Activated CD4-positive, alpha-beta memory T cell treated with anti-CD3 and anti-CD28 coated beads for 36 hours (primary cell): ENCODE measurements around the gene PRIMPOL. TPM values are rescaled to one million over a fixed set of nuclear protein-coding genes. Genes with fewer than 3 reads are reported as not detected.
"Not testable (repeated sequence)": the region's sequence is repeated elsewhere in the genome, so short reads cannot be mapped to it uniquely, and the experiment has no call there.

Experiments
- CTCF ChIA-PET: fragments of 350-600 bp; sonication (Branson Sonifier 250); formaldehyde crosslinking; loops from one replicate; lab custom pipeline; 2021; ENCODE audit warnings: antibody characterized with exemption, inconsistent platforms; lab: Charles Lee
- POLR2A ChIA-PET: fragments of 350-600 bp; sonication (Branson Sonifier 250); formaldehyde crosslinking; loops from one replicate; lab custom pipeline; 2021; ENCODE audit warnings: antibody characterized with exemption; lab: Charles Lee
- DNase-seq: peaks from one replicate; pipeline ENCODE4 v3.0.0-alpha.2; 2020
- H3K27ac Mint-ChIP-seq: one replicate; pipeline ENCODE4 v1.8.0; 2021; ENCODE audit warnings: mixed read lengths
- H3K27me3 Mint-ChIP-seq: one replicate; pipeline ENCODE4 v1.8.0; 2021; ENCODE audit warnings: mixed read lengths
- H3K36me3 Mint-ChIP-seq: one replicate; pipeline ENCODE4 v1.8.0; 2021; ENCODE audit warnings: mixed read lengths
- H3K4me1 Mint-ChIP-seq: one replicate; pipeline ENCODE4 v1.8.0; 2021; ENCODE audit warnings: low read depth, mixed read lengths
- H3K4me3 Mint-ChIP-seq: one replicate; pipeline ENCODE4 v1.8.0; 2021; ENCODE audit warnings: mild to moderate bottlenecking, mixed read lengths
- H3K9me3 Mint-ChIP-seq: one replicate; pipeline ENCODE4 v1.8.0; 2021; ENCODE audit warnings: mixed read lengths
- intact Hi-C: fragments of 100-400 bp; cut with micrococcal nuclease; formaldehyde crosslinking; loops from one replicate; pipeline ENCODE4 v1.15.1; 2023
- total RNA-seq, 2 experiments: library from RNA; stranded (reverse); gene quantifications; one replicate each; pipeline ENCODE4 v1.2.3, GENCODE V29; 2021

Gene PRIMPOL
- total RNA-seq, 2 experiments from 2014 or later, result 23.1 to 27.1 TPM

DNA sequence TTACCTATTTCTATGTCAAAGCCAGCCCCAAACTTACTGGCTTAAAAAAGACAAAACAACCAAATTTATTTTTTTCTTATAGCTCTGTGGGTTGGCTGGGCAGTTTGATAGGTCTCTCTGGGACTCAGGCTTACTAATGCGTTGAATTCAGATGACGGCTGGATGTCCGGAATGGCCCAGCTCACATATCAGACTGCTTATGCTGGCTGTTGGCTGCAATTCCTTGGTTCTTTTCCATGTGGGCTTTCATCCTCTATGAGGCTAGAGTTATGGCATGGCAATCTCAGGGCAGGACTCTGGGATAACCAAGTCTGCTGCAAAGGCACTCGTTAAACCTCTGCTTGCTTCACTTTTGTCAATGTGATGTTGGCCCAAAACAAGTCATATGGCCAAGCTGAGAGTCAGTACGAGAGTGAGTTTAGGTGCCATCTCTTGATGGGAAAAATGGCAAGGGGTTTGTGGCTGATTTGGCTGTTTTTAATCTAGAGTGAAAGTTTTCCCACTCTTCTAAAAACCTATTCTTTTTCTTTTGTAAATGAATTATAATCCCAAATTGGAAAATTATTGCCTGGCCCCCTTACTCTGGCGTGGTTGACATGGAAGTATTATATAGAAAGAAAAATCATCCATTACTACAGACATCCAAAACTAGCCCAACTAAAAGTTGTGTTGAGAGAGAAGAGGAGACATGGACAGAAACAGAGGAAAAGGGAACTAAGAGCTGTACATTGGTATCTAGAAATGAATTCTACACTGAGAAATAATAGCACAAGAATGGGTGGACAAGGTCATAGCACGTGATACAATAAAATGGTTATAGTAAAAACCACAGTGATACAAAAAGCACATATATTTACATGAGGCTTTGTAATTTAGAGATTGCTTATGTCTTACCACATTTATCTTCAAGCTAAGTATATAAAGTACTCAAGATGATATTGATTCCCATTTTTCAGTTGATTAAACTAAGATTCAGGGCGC lies 6.6 kb downstream of the PRIMPOL start:
- Mint-ChIP-seq H3K9me3 (no peaks in the 10 kb centered on the region), H3K4me3 (no peak overlapping the region), H3K27ac (no peak overlapping the region), H3K36me3 (peaks cover 16% of the 10 kb centered on the region), H3K4me1 (peaks cover 8% of the 10 kb centered on the region), H3K27me3 (no peaks in the 10 kb centered on the region)
- ChIA-PET POLR2A (no interaction called here), CTCF (no interaction called here)
- DNase-seq, result no peak
- intact Hi-C loops, result no loop called here

DNA sequence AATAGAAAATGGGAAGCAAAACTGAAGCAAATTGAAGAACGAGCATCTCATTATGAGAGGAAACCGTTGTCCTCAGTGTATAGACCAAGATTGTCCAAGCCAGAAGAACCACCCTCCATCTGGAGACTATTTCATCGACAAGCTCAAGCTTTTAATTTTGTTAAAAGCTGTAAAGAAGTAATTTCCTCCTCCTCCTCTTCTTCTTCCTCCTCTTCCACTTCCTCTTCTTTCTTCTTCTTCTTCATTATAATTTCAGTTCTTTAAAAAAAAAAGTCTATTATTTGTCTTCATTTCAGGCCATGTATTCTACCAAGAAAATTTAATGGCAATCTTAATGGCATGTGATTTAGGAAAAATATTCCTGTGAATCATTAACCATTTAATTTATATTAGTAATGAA lies 7.6 kb downstream of the PRIMPOL start:
- no peaks in the 10 kb centered on the region for H3K27me3 Mint-ChIP-seq
- no peak overlapping the region for H3K27ac Mint-ChIP-seq
- peaks cover 2% of the 10 kb centered on the region for H3K4me1 Mint-ChIP-seq
- no peak for DNase-seq
- CTCF ChIA-PET, result no interaction called here
- no peak overlapping the region for H3K4me3 Mint-ChIP-seq
- intact Hi-C loops, result no loop called here
- POLR2A ChIA-PET, result no interaction called here
- H3K9me3 Mint-ChIP-seq, result no peaks in the 10 kb centered on the region
- H3K36me3 Mint-ChIP-seq, result peaks cover 16% of the 10 kb centered on the region

GRCh38 chr4:184657820-184658219 lies 8.3 kb downstream of the PRIMPOL start:
- H3K27ac Mint-ChIP-seq, H3K4me3 Mint-ChIP-seq, H3K4me1 Mint-ChIP-seq, H3K9me3 Mint-ChIP-seq, intact Hi-C loops, H3K27me3 Mint-ChIP-seq, POLR2A ChIA-PET, DNase-seq, CTCF ChIA-PET: not testable (repeated sequence)
- peaks cover 16% of the 10 kb centered on the region for H3K36me3 Mint-ChIP-seq

GRCh38 chr4:184660978-184661377 lies 11.4 kb downstream of the PRIMPOL start:
- intact Hi-C loops, result no loop called here
- CTCF ChIA-PET, result no interaction called here
- no peaks in the 10 kb centered on the region for H3K27me3 Mint-ChIP-seq
- no peaks in the 10 kb centered on the region for H3K4me1 Mint-ChIP-seq
- DNase-seq, result no peak
- POLR2A ChIA-PET, result no interaction called here
- no peak overlapping the region for H3K4me3 Mint-ChIP-seq
- H3K9me3 Mint-ChIP-seq, result no peaks in the 10 kb centered on the region
- peaks cover 14% of the 10 kb centered on the region for H3K36me3 Mint-ChIP-seq
- H3K27ac Mint-ChIP-seq, result no peak overlapping the region

DNA sequence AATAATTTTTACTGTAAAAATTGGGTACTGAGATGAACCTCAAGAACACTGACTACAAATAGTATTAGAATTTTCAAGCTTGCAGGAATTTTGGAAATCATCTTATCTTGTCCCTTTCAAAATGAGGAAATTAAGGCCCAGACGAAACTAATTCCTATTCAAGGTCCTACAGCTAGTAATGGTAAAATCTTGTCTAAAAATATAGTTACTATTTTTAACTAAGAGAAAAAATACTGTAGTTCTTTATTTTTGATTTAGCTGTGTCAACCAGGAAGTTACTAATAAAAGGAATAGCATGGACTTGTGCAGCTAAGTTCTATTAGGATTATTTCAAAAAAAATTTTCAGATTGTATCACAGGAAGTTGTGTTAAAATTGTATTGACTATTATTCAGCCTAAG lies 12.7 kb downstream of the PRIMPOL start:
- POLR2A ChIA-PET, result no interaction called here
- intact Hi-C loops, result no loop called here
- H3K4me3 Mint-ChIP-seq, result no peak overlapping the region
- CTCF ChIA-PET, result interaction anchor here (0.7 kb wide), 1 partner anchor 60 kb away, joined by 3 read pairs; no protein-coding TSS in a partner anchor
- no peaks in the 10 kb centered on the region for H3K27me3 Mint-ChIP-seq
- H3K9me3 Mint-ChIP-seq, result no peaks in the 10 kb centered on the region
- H3K36me3 Mint-ChIP-seq, result peaks cover 12% of the 10 kb centered on the region
- no peak for DNase-seq
- H3K27ac Mint-ChIP-seq, result no peak overlapping the region
- no peaks in the 10 kb centered on the region for H3K4me1 Mint-ChIP-seq

GRCh38 chr4:184664445-184665210 lies 15.1 kb downstream of the PRIMPOL start:
- DNase-seq, result no peak
- H3K27ac Mint-ChIP-seq, result no peak overlapping the region
- peaks cover 19% of the 10 kb centered on the region for H3K4me1 Mint-ChIP-seq
- intact Hi-C loops, result loop anchor here (5.0 kb wide), 1 partner anchor 43 kb away; no protein-coding TSS in a partner anchor
- CTCF ChIA-PET, result interaction anchor here (0.7 kb wide), 1 partner anchor 15 kb away, joined by 3 read pairs; the partner anchor contains the start of genes CASP3 and PRIMPOL
- H3K9me3 Mint-ChIP-seq, result no peaks in the 10 kb centered on the region
- no peaks in the 10 kb centered on the region for H3K27me3 Mint-ChIP-seq
- H3K36me3 Mint-ChIP-seq, result peaks cover 24% of the 10 kb centered on the region
- no peak overlapping the region for H3K4me3 Mint-ChIP-seq
- POLR2A ChIA-PET, result no interaction called here

- Mint-ChIP-seq H3K27ac (no peak overlapping the region), H3K4me1 (peaks cover 23% of the 10 kb centered on the region), H3K4me3 (no peak overlapping the region), H3K27me3 (no peaks in the 10 kb centered on the region), H3K36me3 (peaks cover 22% of the 10 kb centered on the region), H3K9me3 (no peaks in the 10 kb centered on the region)
- DNase-seq, result no peak
- CTCF ChIA-PET, result no interaction called here
- POLR2A ChIA-PET, result no interaction called here
- intact Hi-C loops, result loop anchor here (5.0 kb wide), 1 partner anchor 41 kb away; no protein-coding TSS in a partner anchor
Measured at GRCh38 chr4:184666670-184667069, 17.1 kb downstream of the PRIMPOL start.

DNA sequence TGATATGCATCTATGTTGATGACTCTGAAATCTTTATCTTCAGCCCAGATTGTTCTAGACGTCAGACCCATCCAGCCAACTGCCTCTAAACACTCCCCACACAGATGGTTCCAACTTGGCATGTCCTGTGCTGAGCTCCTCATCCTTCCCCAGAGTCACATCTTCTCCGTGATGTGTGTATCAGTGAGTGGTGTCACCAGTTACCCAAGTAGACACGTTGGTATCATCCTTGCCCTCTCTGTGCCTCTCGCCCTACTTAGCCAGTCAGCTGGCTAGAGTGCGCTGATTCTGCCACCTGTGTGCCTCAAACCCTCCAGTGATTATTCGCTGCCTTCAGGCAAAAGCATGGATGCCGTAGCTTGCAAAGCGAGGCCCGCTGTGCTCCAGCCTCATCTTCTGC lies 18.6 kb downstream of the PRIMPOL start:
- peaks cover 23% of the 10 kb centered on the region for H3K4me1 Mint-ChIP-seq
- POLR2A ChIA-PET, result interaction anchor here (0.5 kb wide), 1 partner anchor 370 kb away, joined by 3 read pairs; no protein-coding TSS in a partner anchor
- H3K36me3 Mint-ChIP-seq, result peaks cover 33% of the 10 kb centered on the region
- CTCF ChIA-PET, result interaction anchor here (1.1 kb wide), 1 partner anchor 19 kb away, joined by 4 read pairs; the partner anchor contains the start of genes CASP3 and PRIMPOL
- intact Hi-C loops, result loop anchor here (5.0 kb wide), 1 partner anchor 39 kb away; no protein-coding TSS in a partner anchor
- H3K9me3 Mint-ChIP-seq, result no peaks in the 10 kb centered on the region
- H3K27ac Mint-ChIP-seq, result peak overlapping the region; percentile 61
- no peak for DNase-seq
- H3K27me3 Mint-ChIP-seq, result no peaks in the 10 kb centered on the region
- H3K4me3 Mint-ChIP-seq, result no peak overlapping the region

GRCh38 chr4:184668511-184669114 lies 19.1 kb downstream of the PRIMPOL start:
- Mint-ChIP-seq H3K9me3 (no peaks in the 10 kb centered on the region), H3K27me3 (no peaks in the 10 kb centered on the region), H3K4me1 (peaks cover 23% of the 10 kb centered on the region), H3K4me3 (no peak overlapping the region), H3K27ac (peak overlapping the region; percentile 61), H3K36me3 (peaks cover 33% of the 10 kb centered on the region)
- peak; percentile 15 for DNase-seq
- ChIA-PET POLR2A (interaction anchor here (0.5 kb wide), 1 partner anchor 370 kb away, joined by 3 read pairs; no protein-coding TSS in a partner anchor), CTCF (interaction anchor here (1.1 kb wide), 1 partner anchor 19 kb away, joined by 4 read pairs; the partner anchor contains the start of genes CASP3 and PRIMPOL)
- intact Hi-C loops, result loop anchor here (5.0 kb wide), 1 partner anchor 39 kb away; no protein-coding TSS in a partner anchor

- no peak for DNase-seq
Measured at GRCh38 chr4:184669251-184669650, 19.7 kb downstream of the PRIMPOL start.

GRCh38 chr4:184671101-184671500 lies 21.6 kb downstream of the PRIMPOL start:
- Mint-ChIP-seq H3K9me3 (no peaks in the 10 kb centered on the region), H3K27me3 (no peaks in the 10 kb centered on the region), H3K27ac (no peak overlapping the region), H3K36me3 (peaks cover 39% of the 10 kb centered on the region), H3K4me3 (no peak overlapping the region), H3K4me1 (peaks cover 23% of the 10 kb centered on the region)
- ChIA-PET CTCF (no interaction called here), POLR2A (no interaction called here)
- DNase-seq, result no peak
- intact Hi-C loops, result no loop called here

More at GRCh38 chr4:184669251-184669650, 19.7 kb downstream of the PRIMPOL start:
- no peaks in the 10 kb centered on the region for H3K9me3 Mint-ChIP-seq
- peaks cover 23% of the 10 kb centered on the region for H3K4me1 Mint-ChIP-seq
- ChIA-PET POLR2A (no interaction called here), CTCF (no interaction called here)
- peaks cover 38% of the 10 kb centered on the region for H3K36me3 Mint-ChIP-seq
- no peak overlapping the region for H3K27ac Mint-ChIP-seq
- H3K4me3 Mint-ChIP-seq, result no peak overlapping the region
- intact Hi-C loops, result loop anchor here (5.0 kb wide), 1 partner anchor 38 kb away; no protein-coding TSS in a partner anchor
- no peaks in the 10 kb centered on the region for H3K27me3 Mint-ChIP-seq
